ENCODE measurements around the gene DNAJC15. TPM values are rescaled to one million over a fixed set of nuclear protein-coding genes. Genes with fewer than 3 reads are reported as not detected.
"Not testable (repeated sequence)": the region's sequence is repeated elsewhere in the genome, so short reads cannot be mapped to it uniquely, and the experiment has no call there.

Gene DNAJC15
- total RNA-seq, 2 donors from 2014 or later, result 1.4 to 8.2 TPM

GRCh38 chr13:43036351-43037250 is 13.2 kb downstream of the DNAJC15 start:
- H3K27me3 ChIP-seq (replicated peaks; ENCODE audit: insufficient read depth), result no peaks in the 10 kb centered on the region
- TF ChIP-seq POLR2A (IDR thresholded peaks at IDR 0.05), result no peak
- TF ChIP-seq POLR2AphosphoS5 (IDR thresholded peaks at IDR 0.05), result no peak
- TF ChIP-seq, protein P1, sequence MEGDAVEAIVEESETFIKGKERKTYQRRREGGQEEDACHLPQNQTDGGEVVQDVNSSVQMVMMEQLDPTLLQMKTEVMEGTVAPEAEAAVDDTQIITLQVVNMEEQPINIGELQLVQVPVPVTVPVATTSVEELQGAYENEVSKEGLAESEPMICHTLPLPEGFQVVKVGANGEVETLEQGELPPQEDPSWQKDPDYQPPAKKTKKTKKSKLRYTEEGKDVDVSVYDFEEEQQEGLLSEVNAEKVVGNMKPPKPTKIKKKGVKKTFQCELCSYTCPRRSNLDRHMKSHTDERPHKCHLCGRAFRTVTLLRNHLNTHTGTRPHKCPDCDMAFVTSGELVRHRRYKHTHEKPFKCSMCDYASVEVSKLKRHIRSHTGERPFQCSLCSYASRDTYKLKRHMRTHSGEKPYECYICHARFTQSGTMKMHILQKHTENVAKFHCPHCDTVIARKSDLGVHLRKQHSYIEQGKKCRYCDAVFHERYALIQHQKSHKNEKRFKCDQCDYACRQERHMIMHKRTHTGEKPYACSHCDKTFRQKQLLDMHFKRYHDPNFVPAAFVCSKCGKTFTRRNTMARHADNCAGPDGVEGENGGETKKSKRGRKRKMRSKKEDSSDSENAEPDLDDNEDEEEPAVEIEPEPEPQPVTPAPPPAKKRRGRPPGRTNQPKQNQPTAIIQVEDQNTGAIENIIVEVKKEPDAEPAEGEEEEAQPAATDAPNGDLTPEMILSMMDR (IDR thresholded peaks at IDR 0.05), result no peak
- DNase-seq (ENCODE audit: low spot score), result no peak
- intact Hi-C loops (cut with DNase I), result loop anchor here (5.0 kb wide), 1 partner anchor 44 kb away; the partner anchor contains the start of gene EPSTI1
- H3K36me3 ChIP-seq, result no peaks in the 10 kb centered on the region
- no peaks in the 10 kb centered on the region for H3K4me1 ChIP-seq (replicated peaks)
- WGBS, result 82% methylated on average over 14 of the region's 14 CpGs
- H3K27ac ChIP-seq, result no peak overlapping the region
- no peaks in the 10 kb centered on the region for H3K9me3 ChIP-seq
- no peak overlapping the region for H3K4me3 ChIP-seq

DNA sequence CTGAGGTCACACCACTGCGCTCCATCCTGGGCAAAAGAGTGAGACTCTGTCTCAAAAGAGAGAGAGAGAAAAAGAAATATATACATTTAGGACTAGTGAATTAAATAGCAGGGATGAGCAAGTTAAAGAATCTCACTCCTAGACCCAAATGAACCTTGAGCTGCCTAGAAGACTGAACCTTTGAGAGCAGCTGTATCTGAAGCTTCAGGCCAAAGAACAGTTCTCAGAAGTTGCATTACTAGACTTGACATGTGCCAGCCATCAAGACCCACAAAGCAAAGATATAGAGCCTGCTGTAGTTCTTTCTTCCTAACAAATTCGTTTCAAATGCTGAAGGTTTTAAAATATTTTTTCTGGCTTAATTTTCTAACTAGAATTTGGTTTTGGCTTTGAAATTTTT is 16.6 kb downstream of the DNAJC15 start:
- no peak for DNase-seq (ENCODE audit: low spot score)
- TF ChIP-seq, protein P1 (IDR thresholded peaks at IDR 0.05), result no peak
- no peak for TF ChIP-seq POLR2AphosphoS5 (IDR thresholded peaks at IDR 0.05)
- no peak for TF ChIP-seq POLR2A (IDR thresholded peaks at IDR 0.05)
- H3K4me1 ChIP-seq (replicated peaks), result no peaks in the 10 kb centered on the region
- H3K36me3 ChIP-seq, result no peaks in the 10 kb centered on the region
- 96% methylated on average over 2 of the region's 2 CpGs for WGBS
- no peak overlapping the region for H3K4me3 ChIP-seq
- intact Hi-C loops (cut with DNase I), result loop anchor here (5.0 kb wide), 1 partner anchor 48 kb away; the partner anchor contains the start of gene EPSTI1
- H3K27ac ChIP-seq, result no peak overlapping the region
- H3K27me3 ChIP-seq (replicated peaks; ENCODE audit: insufficient read depth), result no peaks in the 10 kb centered on the region
- no peaks in the 10 kb centered on the region for H3K9me3 ChIP-seq

- H3K27me3 ChIP-seq (replicated peaks; ENCODE audit: insufficient read depth); DNase-seq (ENCODE audit: low spot score); H3K4me3 ChIP-seq; H3K4me1 ChIP-seq (replicated peaks); intact Hi-C loops (cut with DNase I); H3K27ac ChIP-seq; H3K9me3 ChIP-seq; H3K36me3 ChIP-seq: not testable (repeated sequence)
- WGBS, result 94% methylated on average over 13 of the region's 13 CpGs
Observed at GRCh38 chr13:43040581-43041368, 17.4 kb downstream of the DNAJC15 start.

GRCh38 chr13:43041369-43041921 is 18.1 kb downstream of the DNAJC15 start:
- Histone ChIP-seq H3K36me3 (no peaks in the 10 kb centered on the region), H3K9me3 (no peaks in the 10 kb centered on the region), H3K27ac (no peak overlapping the region), H3K4me3 (no peak overlapping the region), H3K27me3 (replicated peaks; ENCODE audit: insufficient read depth) (no peaks in the 10 kb centered on the region), H3K4me1 (replicated peaks) (no peaks in the 10 kb centered on the region)
- WGBS, result 92% methylated on average over 1 of the region's 1 CpG
- DNase-seq (ENCODE audit: low spot score), result no peak
- intact Hi-C loops (cut with DNase I), result no loop called here
- no peak for TF ChIP-seq POLR2A (IDR thresholded peaks at IDR 0.05)
- no peak for TF ChIP-seq POLR2AphosphoS5 (IDR thresholded peaks at IDR 0.05)
- TF ChIP-seq, protein P1 (IDR thresholded peaks at IDR 0.05), result no peak

DNA sequence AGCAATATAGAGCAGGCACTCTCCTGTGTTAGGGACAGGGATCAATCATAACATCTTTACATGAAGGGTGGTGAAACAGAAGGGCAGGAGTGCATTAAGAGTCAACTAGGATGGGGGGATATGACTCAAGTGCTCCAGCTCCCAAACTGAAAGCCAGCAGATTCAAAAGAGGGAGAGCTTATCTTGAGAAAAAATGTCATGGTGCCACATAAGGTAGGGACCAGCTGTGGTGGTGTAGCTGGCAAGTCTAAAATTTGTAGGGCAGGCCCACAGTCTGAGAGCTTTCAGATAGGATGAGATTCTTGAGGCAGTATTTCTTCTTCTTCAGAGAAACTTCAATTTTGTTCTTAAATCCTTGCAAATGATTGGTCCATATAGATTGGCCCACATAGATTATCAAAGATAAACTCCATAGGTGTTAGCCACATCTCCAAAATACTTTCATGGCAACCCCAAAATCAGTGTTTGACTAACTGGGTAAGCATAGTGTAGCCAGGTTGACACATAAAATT is 19.1 kb downstream of the DNAJC15 start:
- H3K27ac ChIP-seq, result no peak overlapping the region
- DNase-seq (ENCODE audit: low spot score), result no peak
- H3K4me1 ChIP-seq (replicated peaks), result no peaks in the 10 kb centered on the region
- H3K27me3 ChIP-seq (replicated peaks; ENCODE audit: insufficient read depth), result no peaks in the 10 kb centered on the region
- no peaks in the 10 kb centered on the region for H3K9me3 ChIP-seq
- H3K36me3 ChIP-seq, result no peaks in the 10 kb centered on the region
- H3K4me3 ChIP-seq, result no peak overlapping the region
- TF ChIP-seq POLR2AphosphoS5 (IDR thresholded peaks at IDR 0.05), result no peak
- TF ChIP-seq, protein P1 (IDR thresholded peaks at IDR 0.05), result no peak
- no peak for TF ChIP-seq POLR2A (IDR thresholded peaks at IDR 0.05)
- intact Hi-C loops (cut with DNase I), result no loop called here
